Activated CD4-positive, CD25-positive, alpha-beta regulatory T cell (primary cell): ENCODE data around the gene CAPN5.

Source experiments
- DNase-seq, 4 experiments: peaks; one replicate each; lab custom pipeline; 2025; lab: John Stamatoyannopoulos, UW

CAPN5 gene

GRCh38 chr11:77151804-77152509 is 85.2 kb downstream of the CAPN5 start:
- DNase-seq: no peak

DNA sequence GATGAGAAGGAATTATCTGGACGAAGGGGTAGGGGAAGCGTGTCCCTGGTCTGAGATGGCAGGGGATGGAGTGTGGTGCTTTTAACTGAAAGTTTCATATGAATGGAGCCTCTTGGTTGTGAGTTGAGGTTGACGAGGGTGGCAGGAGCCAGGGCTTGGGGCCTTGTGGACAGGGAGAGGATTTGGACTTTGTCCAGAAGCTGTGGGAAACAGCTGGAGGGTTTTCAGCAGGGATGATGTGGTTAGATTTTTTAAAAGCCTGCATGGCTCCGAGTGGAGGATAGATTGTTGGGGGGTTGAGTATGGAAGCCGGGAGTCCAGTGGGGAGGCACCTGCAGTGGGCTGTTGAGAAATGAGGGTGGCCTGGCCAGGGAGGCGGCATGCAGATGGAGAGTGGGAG is 86.1 kb downstream of the CAPN5 start:
- DNase-seq: no peak

DNA sequence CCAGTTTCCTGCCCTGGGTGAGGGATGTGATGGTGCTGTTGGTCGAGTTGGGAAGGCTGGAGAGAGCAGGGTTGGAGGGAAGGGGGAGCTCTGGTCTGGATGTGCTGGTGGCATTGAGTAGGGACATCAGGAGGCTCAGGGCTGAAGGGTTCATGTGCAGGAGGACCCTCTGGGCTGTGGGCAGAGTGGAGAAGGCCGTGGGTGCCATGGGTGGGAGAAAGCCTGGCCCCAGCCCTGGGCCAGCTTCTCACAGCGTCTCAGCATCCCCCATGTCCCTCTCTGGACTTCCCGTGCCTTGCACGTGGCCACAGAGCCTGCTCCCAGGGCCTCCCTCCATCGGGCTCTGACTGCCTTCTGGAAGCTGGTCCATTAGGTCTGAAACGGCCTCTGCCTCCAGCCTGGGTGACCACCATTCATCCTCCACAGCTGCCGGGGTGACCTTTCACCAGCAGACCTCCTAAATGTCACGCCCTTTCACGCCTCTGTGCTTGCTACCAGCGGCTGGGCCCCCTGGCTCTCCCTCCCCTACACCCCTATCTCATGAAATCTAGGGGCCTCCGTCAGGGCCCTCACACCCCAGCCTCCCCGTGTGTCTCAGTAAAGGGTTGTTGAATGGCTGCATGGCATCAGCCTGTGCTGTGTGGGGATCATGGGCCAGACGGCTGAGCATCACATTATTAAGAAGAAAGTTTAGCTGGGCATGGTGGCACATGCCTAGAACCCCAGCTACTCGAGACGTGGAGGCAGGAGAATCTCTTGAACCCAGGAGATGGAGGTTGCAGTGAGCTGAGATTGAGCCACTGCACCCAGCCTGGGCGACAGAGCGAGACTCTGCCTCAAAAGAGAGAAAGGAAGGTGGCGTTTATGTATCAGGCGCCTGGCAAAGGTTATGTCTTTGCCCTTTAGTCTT is 86.8 kb downstream of the CAPN5 start:
- DNase-seq: no peak

DNA sequence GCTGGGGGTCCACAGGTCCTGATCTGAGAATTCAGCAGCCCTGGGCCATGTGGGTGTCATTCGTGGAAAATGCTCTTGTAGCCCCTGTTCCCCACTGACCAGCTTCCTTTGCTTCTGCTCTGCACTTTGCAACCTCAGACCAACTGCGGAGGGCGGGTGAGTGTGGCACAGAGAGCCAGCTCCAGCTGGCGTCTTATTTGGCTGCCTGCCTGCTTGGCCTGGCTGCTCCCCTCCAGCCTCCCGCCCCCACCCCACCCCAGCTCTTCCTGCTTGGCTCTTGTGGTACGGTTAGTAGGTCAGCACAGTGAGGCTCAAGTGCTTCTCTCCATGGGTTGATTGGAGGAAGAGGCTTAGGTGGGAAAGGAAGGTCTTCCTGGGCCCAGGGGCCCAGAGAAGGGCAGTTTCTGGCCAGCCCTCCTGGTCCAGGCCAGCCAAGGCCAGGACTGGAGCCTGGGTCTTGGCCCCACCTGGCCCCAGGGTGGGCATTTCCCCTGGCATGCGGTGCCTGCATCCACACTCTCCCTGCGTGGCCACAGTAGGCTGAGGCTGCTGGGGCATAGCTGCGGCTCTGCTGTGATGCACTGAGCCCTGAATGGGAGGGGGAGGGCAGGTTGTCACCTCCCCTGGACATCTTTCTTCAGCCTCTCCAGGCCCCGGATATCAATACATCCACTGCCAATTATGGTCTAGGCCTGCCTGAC is 87.8 kb downstream of the CAPN5 start:
- DNase-seq: no peak

DNA sequence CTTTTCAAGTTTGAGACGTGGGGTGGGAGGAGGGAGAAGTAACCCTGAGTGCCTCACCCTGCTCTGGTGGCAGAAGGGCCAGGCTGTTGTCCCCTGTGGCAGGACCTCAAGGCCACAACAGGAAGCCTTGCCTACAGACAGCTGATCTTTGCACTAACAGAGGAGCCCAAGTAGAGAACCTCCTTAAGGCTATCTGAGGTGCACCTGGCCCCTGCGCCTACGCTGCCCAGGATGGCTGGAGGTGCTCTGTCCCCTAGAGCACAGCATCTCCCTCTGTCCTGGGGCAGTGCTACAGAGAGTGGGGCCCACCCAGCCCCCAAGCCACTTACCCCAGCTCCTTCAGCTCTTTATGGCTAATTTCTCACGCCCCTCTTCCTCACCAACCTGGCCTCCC is 88.3 kb downstream of the CAPN5 start:
- no peak for DNase-seq

DNA sequence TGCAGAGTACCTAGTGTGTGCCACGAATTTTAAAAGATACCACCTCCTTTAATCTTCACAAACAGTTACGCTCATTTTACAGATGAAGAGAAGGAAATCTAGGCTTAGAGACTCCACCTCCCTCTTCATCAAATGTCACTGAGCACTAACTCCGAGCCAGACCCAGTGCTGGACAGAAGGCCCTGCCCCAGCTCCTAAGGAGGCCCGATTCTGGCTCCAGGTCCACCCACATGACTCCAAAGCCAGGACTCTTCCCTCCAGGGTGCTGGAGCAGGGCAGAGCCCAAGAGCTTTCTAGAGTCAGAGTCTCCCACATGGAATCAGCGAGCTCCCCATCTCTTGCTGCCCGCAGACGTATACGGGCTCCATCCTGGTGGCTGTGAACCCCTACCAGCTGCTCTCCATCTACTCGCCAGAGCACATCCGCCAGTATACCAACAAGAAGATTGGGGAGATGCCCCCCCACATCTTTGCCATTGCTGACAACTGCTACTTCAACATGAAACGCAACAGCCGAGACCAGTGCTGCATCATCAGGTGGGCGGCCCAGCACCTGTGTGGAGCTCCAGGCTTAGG is 88.9 kb downstream of the CAPN5 start:
- no peak for DNase-seq

DNA sequence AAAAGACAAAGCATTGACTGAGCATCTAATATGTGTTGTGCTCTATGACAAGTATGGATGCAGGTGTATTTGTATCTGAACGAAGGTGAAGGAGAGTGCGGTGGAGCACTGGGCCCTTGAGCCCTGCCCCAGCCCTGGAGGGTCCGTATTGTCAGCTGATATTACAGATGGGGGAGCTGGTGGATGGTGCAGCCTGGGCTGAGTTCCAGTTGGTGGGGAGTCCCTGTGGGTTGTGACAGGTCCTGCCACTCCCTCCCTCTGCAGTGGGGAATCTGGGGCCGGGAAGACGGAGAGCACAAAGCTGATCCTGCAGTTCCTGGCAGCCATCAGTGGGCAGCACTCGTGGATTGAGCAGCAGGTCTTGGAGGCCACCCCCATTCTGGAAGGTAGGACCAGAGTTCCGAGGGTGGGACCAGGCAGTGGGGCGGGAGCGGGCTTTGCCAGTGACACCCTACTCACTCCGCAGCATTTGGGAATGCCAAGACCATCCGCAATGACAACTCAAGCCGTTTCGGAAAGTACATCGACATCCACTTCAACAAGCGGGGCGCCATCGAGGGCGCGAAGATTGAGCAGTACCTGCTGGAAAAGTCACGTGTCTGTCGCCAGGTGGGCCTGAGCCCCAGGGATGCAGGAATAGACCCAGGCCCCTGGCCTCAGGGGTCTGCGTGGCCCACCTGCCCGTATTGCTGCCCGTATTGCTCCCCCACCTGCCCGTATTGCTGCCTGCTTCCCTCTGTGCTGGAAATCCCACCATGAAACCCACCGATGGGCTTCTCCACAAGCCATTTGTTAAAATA is 89.8 kb downstream of the CAPN5 start:
- no peak for DNase-seq

DNA sequence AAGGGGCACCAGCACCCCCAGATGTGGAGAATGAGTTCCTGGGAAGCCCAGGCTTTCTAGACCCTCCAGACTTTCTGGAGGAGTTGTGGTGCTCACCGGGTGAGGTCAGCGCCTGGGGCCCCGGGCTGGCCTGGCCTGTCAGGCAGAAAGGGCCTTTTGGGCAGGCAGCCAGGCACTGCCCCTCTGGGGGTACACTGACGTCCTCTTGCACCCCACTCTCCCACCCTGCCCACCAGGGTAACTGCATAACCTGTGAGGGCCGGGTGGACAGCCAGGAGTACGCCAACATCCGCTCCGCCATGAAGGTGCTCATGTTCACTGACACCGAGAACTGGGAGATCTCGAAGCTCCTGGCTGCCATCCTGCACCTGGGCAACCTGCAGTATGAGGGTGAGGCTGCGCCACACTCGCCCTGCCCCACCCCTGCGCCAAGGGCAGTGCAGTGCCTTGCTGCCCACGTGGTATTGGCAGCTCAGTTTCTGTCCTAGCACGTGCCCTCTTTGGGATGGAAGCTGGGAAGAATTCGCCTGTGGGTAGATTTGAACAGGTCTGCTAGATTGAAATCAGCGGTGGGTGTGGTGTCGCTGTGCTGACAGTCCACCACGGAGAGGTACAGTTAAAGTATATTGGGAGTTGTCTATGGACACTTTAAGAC is 91.4 kb downstream of the CAPN5 start:
- no peak for DNase-seq

DNA sequence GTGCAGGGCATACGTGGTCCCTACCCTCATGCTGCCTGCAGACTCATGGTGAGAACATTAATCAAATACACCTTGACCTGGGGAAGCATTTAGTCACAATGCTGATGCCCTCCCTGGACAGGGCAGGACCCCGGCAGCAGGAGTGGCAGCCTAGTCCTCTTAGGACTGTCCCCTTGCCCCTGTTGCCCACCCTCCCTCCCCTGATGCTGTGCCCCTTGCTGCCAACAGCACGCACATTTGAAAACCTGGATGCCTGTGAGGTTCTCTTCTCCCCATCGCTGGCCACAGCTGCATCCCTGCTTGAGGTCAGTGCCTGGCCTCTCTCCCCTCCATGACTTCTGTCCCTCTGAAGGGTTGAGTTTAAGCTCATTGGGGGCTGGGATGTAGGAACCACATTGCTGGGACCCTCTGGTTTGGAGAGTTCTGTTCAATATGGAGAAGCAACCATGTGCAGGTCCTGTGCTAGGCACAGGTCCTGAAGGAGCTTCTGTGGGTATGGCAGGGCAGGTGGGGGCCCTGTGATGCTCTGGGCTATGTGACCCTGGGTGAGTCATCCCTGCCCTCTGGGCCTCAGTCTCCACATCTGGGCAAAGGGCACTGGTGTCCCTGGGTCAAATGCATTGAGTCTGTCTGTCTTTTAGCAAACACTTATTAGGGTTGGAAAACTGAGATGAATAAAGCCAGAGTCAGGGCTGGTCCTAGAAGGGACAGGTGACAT is 92.6 kb downstream of the CAPN5 start:
- no peak for DNase-seq

DNA sequence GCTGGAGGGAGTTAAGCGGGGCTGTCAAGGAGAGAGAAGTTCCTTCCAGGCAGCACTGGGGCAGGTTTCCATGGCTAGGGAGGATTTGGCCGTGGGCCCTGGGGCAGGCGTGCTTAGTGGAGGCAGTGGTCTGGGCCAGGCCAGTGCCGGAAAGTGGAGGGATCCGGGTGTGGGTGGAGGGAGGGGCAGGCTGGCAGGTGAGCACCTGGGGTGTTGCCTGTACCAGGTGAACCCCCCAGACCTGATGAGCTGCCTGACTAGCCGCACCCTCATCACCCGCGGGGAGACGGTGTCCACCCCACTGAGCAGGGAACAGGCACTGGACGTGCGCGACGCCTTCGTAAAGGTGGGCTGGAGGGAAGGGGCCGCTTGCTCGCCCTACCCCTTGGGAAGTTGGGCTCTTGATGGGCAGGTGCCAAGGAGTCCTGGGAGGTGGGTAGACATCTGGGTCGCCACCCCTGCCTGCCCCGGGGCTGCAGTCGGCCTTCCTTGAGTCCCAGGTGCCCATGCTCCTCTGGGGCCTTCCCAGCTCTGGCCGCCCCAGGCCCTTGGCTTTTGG is 93.2 kb downstream of the CAPN5 start:
- no peak for DNase-seq

- no peak for DNase-seq
These were observed 96.5 kb downstream of the CAPN5 start for GRCh38 chr11:77163271-77163670.

DNA sequence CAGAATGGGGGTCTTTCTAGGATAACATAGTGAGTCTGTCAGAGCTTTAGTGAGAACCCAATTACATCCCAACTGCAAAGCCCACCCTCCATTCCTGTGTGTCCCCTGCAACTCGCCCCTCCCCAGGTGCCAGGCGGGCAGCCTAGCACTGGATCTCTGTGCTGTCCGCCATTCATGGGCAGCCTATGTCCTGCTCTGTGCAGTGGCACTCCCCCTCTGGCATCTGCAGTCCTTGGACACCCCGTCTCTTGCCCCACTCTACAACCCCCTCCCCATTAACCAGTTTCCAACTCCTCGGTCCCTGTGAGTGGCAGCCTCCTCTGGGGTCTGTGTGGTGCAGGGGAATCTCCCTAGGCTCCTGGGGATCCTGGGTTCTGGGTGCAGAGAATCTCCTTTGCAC is 98.3 kb downstream of the CAPN5 start:
- no peak for DNase-seq

DNA sequence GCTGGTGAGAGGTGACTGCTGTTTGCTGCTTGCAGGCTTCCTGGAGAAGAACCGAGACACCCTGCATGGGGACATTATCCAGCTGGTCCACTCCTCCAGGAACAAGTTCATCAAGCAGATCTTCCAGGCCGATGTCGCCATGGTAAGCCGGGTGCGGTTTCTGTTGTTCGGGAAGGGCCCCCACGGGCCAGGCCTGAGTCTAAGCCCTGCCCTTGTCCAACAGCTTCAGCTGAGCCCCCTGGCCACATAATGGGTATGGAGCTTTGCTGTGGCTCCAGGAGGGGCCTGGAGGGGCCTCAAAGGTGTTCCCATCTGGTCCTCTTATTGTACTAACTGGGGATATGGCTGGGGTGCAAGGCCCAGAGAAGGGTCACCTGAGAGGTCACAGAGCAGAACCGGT is 99.2 kb downstream of the CAPN5 start:
- DNase-seq: no peak

DNA sequence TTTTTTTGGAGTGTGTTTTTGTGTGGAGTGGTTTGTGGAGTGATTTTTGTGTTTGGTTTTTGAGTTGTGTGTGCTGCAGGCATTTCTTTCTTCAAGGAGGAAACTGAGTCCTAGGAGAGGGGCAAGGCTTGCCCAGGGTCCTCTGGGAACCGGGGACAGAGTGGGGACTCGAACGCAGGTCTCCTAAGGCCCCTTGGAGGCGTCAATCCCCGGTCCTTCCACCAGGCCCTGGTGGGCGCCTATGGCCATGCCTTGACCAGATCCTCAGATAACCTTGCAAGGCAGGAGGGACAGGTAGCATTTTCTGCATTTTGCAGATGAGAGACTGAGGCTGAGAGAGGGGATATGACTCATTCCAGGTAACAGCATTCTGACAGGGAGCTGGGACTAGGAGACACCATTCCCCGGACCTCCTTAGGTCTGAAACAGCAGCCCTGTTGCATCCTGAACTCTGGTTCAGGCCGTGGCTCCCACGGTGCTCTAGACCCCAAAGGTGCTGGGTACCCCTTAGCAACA is 100.4 kb downstream of the CAPN5 start:
- DNase-seq: no peak

GRCh38 chr11:77167791-77168190 is 101.0 kb downstream of the CAPN5 start:
- no peak for DNase-seq

GRCh38 chr11:77170107-77170506 is 103.3 kb downstream of the CAPN5 start:
- no peak for DNase-seq

GRCh38 chr11:77171254-77171653 is 104.5 kb downstream of the CAPN5 start:
- DNase-seq: no peak

DNA sequence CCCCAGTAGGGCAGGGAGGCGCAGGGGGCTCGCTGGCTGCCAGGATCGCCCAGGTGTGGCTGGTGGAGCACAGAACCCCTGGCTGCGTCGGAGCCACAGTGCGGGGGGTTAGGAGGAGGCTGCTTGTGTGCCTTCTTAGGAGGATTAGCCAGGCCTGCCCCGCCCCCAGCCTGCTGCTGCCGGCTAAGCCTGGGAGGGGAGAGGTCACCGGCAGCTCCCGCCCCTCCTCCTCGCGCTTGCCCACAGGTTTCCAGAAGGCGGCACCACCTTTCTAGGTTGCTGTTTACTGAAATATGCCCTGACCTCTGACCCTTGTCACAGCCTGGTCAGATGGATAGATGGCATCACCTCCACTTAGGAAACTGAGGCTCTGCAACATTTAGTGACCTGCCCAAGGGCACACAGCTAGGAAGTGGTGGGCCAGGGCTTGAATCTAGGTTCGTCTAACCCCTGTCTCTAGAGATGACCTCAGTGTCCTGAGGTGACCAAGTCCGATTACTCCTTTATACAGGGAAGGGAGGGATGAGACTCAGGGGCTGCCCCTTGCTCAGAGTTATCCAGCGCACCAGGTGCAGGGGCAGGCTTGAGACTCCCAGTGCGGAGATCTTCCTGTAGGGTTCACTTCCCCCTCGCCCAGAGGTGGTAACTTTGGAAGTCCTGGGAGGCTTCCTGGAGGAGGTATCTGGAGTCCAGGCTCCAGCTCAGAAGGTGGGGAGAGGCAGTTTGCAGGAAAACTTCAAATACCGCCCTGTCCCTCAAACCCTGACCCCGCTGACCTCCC is 105.3 kb downstream of the CAPN5 start:
- no peak for DNase-seq

DNA sequence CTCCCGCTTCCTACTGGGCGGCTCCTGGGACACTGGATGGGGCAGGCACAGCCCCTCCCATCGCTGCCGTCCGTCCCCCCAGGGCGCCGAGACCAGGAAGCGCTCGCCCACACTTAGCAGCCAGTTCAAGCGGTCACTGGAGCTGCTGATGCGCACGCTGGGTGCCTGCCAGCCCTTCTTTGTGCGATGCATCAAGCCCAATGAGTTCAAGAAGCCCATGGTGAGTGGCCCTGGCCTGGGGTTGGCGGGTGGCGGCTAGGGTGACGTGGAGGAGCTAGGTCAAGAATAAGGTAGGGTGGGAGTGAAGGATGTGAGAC is 105.9 kb downstream of the CAPN5 start:
- no peak for DNase-seq
